Heart right ventricle (tissue), 16 donors: ENCODE data around the gene PODXL. TPM values are rescaled to one million over a fixed set of nuclear protein-coding genes. Genes with fewer than 3 reads are reported as not detected.

ENCODE experiments used
- ATAC-seq, 8 donors: fragments of 200-7000 bp; cut with Tn5 transposase; one replicate each; pipeline ENCODE4 v1.9.1; 2020; ENCODE audit warnings: mild to moderate bottlenecking in 8 of 8, moderate library complexity in 8 of 8, moderate number of reproducible peaks in 1 of 8
- DNase-seq, 2 donors: peaks; one replicate each; pipeline ENCODE4 v3.0.0-alpha.2; 2020
- H3K27ac ChIP-seq, 10 donors: fragments of 200-600 bp; sonication (generic) in 2 of 10; one replicate each; pipeline versions ENCODE4 v1.5.0 to v1.8.0; 2020 to 2022; ENCODE audit warnings: mild to moderate bottlenecking in 3 of 10
- H3K27me3 ChIP-seq, 7 donors: fragments of 200-600 bp; one replicate each; pipeline ENCODE4 v1.8.0; 2021 to 2022; ENCODE audit warnings: mild to moderate bottlenecking in 2 of 7
- H3K36me3 ChIP-seq, 9 donors: fragments of 200-600 bp; sonication (generic) in 1 of 9; one replicate each; pipeline versions ENCODE4 v1.5.0 to v1.8.0; 2020 to 2022; ENCODE audit warnings: mild to moderate bottlenecking in 2 of 9
- H3K4me1 ChIP-seq, 9 donors: fragments of 200-600 bp; sonication (generic) in 1 of 9; one replicate each; pipeline versions ENCODE4 v1.5.0 to v1.8.0; 2020 to 2022; ENCODE audit warnings: mild to moderate bottlenecking in 4 of 9
- H3K4me3 ChIP-seq, 10 donors: fragments of 200-600 bp; sonication (generic) in 2 of 10; one replicate each; pipeline versions ENCODE4 v1.5.0 to v1.8.0; 2020 to 2022; ENCODE audit warnings: mild to moderate bottlenecking in 7 of 10, moderate library complexity in 2 of 10
- H3K9me3 ChIP-seq, 11 donors: fragments of 200-600 bp in 10 of 11; sonication (generic) in 2 of 11; one replicate each; pipeline versions ENCODE4 v1.5.0 to v1.8.0; 2013 to 2022; ENCODE audit warnings: mild to moderate bottlenecking in 2 of 11, control low read depth in 1 of 11, moderate library complexity in 1 of 11
- WGBS, 2 donors: extraction: QIAGEN DNeasy Blood & Tissue Kit; methylation state at CpG; one replicate each; pipeline ENCODE4 v1.1.7; 2013; ENCODE audit warnings: inconsistent platforms in 1 of 2; 5-methylcytosine and 5-hydroxymethylcytosine counted together
- intact Hi-C, 10 donors: fragments of 100-400 bp; cut with DNase I; formaldehyde crosslinking; loops; one replicate each; pipeline versions ENCODE4 v1.11.1 to v1.14.2; 2022
- polyA plus RNA-seq, 2 donors: library from polyadenylated mRNA; stranded (reverse); fragments of 200-250 nt; gene quantifications; one replicate each; pipeline ENCODE4 v1.2.3, GENCODE V29; 2013
- total RNA-seq, 10 donors: library from RNA; stranded (reverse); fragmentation: NEBNext Ultra II Directional in 3 of 10; extraction: Animal tissue kit (Norgen Biotek cat#: 25700) in 3 of 10; gene quantifications; one replicate each; pipeline versions ENCODE4 v1.2.1 to v1.2.4, GENCODE V29; 2021 to 2023
- TF ChIP-seq, protein P1 (sequence below), 9 donors: fragments of 200-600 bp; sonication (generic) in 2 of 9; IDR thresholded peaks; one replicate each; pipeline versions ENCODE4 v1.5.0 to v1.8.0; 2021 to 2022; ENCODE audit warnings: antibody characterized with exemption in 9 of 9, mild to moderate bottlenecking in 5 of 9, moderate library complexity in 1 of 9
- donor health status: Arrhythmogenic right ventricular cardiomyopathy.
- donor health status: ischemic (EF 13 %, LVEDD 7.1; RV severe dilation, severe dysfunction).
- donor health status: healthy with polysubstance abuse.
- donor health status: DM: no; HTN: yes; CAD: no.
- donor health status: DM: no; HTN: no; CAD: no.
- donor health status: ischemic (EF 25% LVEDD 6.9; RV normal size, moderate dysfunction).
- donor health status: ischemic (EF 25% LVEDD 5.7; RV mildly dilated, moderate dysfunction).
- donor health status: healthy.
- donor health status: DM: yes; HTN: yes; CAD: no.
- donor health status: Ischemic cardiomyopathy.
- donor health status: ischemic (EF 35%, LVEDD 5.7; RV mildly dilated, moderate dysfunction).
- donor health status: nonischemic (EF 11% LVEDD 7.7; RV severe dilation, severe dysfunction).
- donor health status: DM: yes; HTN: yes; CAD: no.
- donor health status: PGD.
- donor health status: ischemic (EF 29% LVEDD 5.4; RV normal size, mild dysfunction).
- donor health status: nonischemic (EF 23%, LVEDD 6.1; RV moderate dilation, normal function).

The PODXL gene
- total and polyA plus RNA-seq, 12 donors: 34.4 to 162 (median 65.2) TPM

DNA sequence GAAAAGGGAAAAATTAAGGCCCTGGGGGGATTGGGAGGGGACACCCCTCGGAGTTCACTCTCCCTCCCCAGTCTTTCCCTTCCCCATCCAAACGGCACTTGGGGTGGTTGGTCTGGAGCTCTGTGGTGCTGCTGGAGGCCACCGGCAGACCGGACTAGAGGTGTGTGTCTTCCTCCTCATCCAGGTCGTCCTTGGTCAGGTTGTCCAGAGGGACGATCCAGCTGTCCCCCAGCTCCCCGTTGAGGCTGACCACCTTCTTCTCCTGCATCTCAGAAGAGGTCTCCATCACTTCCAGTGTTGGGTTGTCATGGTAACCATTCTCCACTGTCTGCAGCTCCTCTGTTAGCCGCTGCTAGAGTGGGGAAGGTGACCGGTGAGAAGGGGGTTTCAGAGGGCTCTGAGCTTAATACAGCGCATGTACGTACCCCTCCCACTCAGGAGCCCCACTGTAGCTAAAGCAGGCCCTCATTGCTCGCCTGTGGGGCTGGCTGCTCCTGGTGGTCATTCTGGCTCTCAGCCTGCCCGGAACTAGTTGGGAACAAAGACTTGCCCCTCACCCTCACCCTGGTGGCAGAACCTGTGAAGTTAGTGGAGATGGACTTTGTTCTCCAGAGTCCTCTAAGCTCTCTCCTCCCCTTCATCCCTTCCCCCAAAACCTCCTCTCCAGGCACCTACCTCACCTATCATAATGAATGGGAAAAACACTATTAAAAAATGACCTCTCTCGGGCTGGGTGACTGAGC lies 52.1 kb downstream of the PODXL start:
- WGBS, 2 donors: 89 to 92% methylated on average over 14 of the region's 14 CpGs
- Histone ChIP-seq H3K36me3 (peaks cover 0 to 99% (median 17%) of the 10 kb centered on the region in 9 donors), H3K27ac (peak overlapping the region in 4 of 10 donors; percentile 47 to 91 (median 75))

DNA sequence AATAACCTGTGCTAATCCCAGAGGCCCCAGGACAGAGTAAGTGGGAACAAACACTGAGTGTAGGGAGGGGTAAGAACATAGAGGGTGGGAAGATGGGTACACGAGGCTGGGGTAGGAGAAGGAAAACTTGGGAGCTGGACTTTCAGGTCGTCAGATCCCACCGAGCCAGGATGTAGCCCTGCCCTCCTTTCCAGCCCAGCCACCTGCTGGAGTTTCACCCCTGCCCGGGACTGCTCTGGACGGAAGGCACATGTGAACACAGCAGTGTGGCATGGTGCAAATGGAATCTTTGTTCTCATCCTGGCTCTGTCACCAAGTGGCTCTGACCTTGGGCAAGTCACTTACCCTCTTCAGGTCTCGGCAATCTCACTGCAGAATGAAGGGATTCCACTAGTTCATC lies 52.8 kb downstream of the PODXL start:
- ATAC-seq (peak in 2 of 8 donors; percentile 2 to 8), DNase-seq (no peak)
- 54 to 61% methylated on average over 6 of the region's 6 CpGs for WGBS, 2 donors
- H3K36me3 ChIP-seq: peaks cover 0 to 99% (median 17%) of the 10 kb centered on the region in 9 donors
- H3K27ac ChIP-seq: peak overlapping the region; percentile 47 to 91 (median 64)
- intact Hi-C loops: loop anchor here in 1 of 10 donors (10.0 kb wide), 1 partner anchor 389 kb away; no protein-coding TSS in a partner anchor
- no peaks in the 10 kb centered on the region for H3K9me3 ChIP-seq
- TF ChIP-seq, protein P1, sequence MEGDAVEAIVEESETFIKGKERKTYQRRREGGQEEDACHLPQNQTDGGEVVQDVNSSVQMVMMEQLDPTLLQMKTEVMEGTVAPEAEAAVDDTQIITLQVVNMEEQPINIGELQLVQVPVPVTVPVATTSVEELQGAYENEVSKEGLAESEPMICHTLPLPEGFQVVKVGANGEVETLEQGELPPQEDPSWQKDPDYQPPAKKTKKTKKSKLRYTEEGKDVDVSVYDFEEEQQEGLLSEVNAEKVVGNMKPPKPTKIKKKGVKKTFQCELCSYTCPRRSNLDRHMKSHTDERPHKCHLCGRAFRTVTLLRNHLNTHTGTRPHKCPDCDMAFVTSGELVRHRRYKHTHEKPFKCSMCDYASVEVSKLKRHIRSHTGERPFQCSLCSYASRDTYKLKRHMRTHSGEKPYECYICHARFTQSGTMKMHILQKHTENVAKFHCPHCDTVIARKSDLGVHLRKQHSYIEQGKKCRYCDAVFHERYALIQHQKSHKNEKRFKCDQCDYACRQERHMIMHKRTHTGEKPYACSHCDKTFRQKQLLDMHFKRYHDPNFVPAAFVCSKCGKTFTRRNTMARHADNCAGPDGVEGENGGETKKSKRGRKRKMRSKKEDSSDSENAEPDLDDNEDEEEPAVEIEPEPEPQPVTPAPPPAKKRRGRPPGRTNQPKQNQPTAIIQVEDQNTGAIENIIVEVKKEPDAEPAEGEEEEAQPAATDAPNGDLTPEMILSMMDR (IDR thresholded peaks at IDR 0.05): no peak
- H3K4me3 ChIP-seq: no peak overlapping the region
- H3K27me3 ChIP-seq: no peaks in the 10 kb centered on the region
- H3K4me1 ChIP-seq: peaks cover 14 to 53% (median 44%) of the 10 kb centered on the region in 9 donors

More for the DNA sequence above, 52.1 kb downstream of the PODXL start:
- Histone ChIP-seq H3K27me3 (no peaks in the 10 kb centered on the region), H3K4me3 (no peak overlapping the region), H3K4me1 (peaks cover 16 to 60% (median 44%) of the 10 kb centered on the region in 9 donors), H3K9me3 (no peaks in the 10 kb centered on the region)
- intact Hi-C loops: loop anchor here in 1 of 10 donors (10.0 kb wide), 1 partner anchor 390 kb away; no protein-coding TSS in a partner anchor
- ATAC-seq (no peak), DNase-seq (no peak)
- TF ChIP-seq, protein P1 (IDR thresholded peaks at IDR 0.05): no peak

DNA sequence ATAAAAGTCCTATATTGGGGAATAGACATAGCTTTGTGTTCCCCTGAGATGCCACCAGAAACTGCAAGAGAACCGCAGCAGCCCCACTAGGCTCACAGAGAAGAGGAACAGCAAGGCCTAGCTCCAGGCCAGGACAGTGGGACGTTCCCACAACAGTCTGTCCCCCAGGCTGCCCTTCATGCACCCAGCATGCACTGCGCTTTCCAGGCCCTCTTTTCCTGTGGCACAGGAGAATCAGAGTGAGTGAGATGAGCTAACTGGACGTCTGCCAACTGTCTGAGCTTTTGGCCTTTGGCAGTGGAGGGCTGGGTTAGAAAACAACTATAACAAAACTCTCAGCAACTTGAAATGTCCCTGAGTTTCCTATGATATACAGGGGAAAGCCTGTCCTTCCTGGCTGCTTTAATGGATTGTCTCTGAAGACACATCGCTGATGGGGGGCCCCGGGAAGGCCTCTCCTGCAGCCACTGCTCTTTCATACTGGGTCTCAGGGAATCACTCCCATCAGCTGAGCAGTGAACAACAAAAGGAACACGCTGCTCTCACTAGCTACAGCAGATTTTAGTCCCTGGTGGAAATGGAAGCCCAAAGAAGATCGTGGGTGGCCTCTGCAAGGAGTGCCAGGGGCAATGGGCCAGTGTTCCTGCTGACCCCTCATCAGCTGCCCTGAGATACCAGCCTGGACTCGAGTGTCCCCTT lies 53.5 kb downstream of the PODXL start:
- no peaks in the 10 kb centered on the region for H3K9me3 ChIP-seq
- no peak overlapping the region for H3K4me3 ChIP-seq
- H3K4me1 ChIP-seq: peaks cover 12 to 53% (median 41%) of the 10 kb centered on the region in 9 donors
- TF ChIP-seq, protein P1 (IDR thresholded peaks at IDR 0.05): no peak
- H3K27ac ChIP-seq: peak overlapping the region; percentile 47 to 91 (median 64)
- WGBS, 2 donors: 40% methylated on average over 9 of the region's 9 CpGs
- peak; percentile 51 to 80 (median 71) for ATAC-seq
- DNase-seq: peak; percentile 72 to 73
- H3K27me3 ChIP-seq: no peaks in the 10 kb centered on the region
- peaks cover 0 to 99% (median 17%) of the 10 kb centered on the region in 9 donors for H3K36me3 ChIP-seq
- intact Hi-C loops: loop anchor here in 1 of 10 donors (10.0 kb wide), 1 partner anchor 388 kb away; no protein-coding TSS in a partner anchor
